H1 (cell line): ENCODE data around the gene LLGL1. TPM values are rescaled to one million over a fixed set of nuclear protein-coding genes. Genes with fewer than 3 reads are reported as not detected.

Experiments
- CTCF ChIA-PET: fragments of 300-600 bp; sonication (Branson Sonifier 250); formaldehyde crosslinking; loops from one replicate; lab custom pipeline; 2021; ENCODE audit not compliant: partially characterized antibody; lab: Charles Lee
- POLR2A ChIA-PET: fragments of 300-600 bp; sonication (Branson Sonifier 250); formaldehyde crosslinking; loops from one replicate; lab custom pipeline; 2021; ENCODE audit warnings: inconsistent platforms; ENCODE audit not compliant: partially characterized antibody; lab: Charles Lee
- DNase-seq, 2 experiments: peaks; one replicate each; pipeline versions ENCODE4 v3.0.0 to v3.0.0-alpha.2; 2010 to 2022; ENCODE audit warnings: low spot score in 2 of 2, low read depth in 1 of 2, mixed read lengths in 1 of 2
- FAIRE-seq: peaks from 2 replicates; lab custom pipeline; 2011; peaks lifted over from hg19 to GRCh38; lab: Jason Lieb, UNC
- H2AFZ ChIP-seq: 2 replicates; pipeline ENCODE4 v1.8.1; 2012; ENCODE audit warnings: low read length, inconsistent platforms
- H2AK5ac ChIP-seq: 2 replicates; pipeline ENCODE4 v1.6.1; 2013; ENCODE audit warnings: low read depth, low read length
- H2BK120ac ChIP-seq: replicated peaks from 2 replicates; pipeline ENCODE3; 2013; ENCODE audit warnings: low read depth, low read length, inconsistent platforms
- H2BK12ac ChIP-seq: 2 replicates; pipeline ENCODE4 v1.6.1; 2013; ENCODE audit warnings: low read depth, low read length
- H2BK15ac ChIP-seq: 2 replicates; pipeline ENCODE4 v1.6.1; 2013; ENCODE audit warnings: low read length
- H2BK20ac ChIP-seq: 2 replicates; pipeline ENCODE4 v1.6.1; 2013; ENCODE audit warnings: low read length
- H2BK5ac ChIP-seq: 2 replicates; pipeline ENCODE4 v1.6.1; 2013; ENCODE audit warnings: low read depth, low read length
- H3K14ac ChIP-seq: 2 replicates; pipeline ENCODE4 v1.6.1; 2013; ENCODE audit warnings: inconsistent platforms; ENCODE audit not compliant: insufficient read length
- H3K18ac ChIP-seq: 2 replicates; pipeline ENCODE4 v1.6.1; 2013; ENCODE audit warnings: low read length; ENCODE audit errors: extremely low read depth
- H3K23ac ChIP-seq: 2 replicates; pipeline ENCODE4 v1.6.1; 2013; ENCODE audit warnings: inconsistent platforms; ENCODE audit not compliant: insufficient read length
- H3K23me2 ChIP-seq: 2 replicates; pipeline ENCODE4 v1.6.1; 2013; ENCODE audit warnings: low read depth, low read length
- H3K27ac ChIP-seq: 2 replicates; pipeline ENCODE4 v1.6.1; 2011; ENCODE audit warnings: low read depth, low read length, inconsistent platforms
- H3K27me3 ChIP-seq, 4 experiments: replicated peaks in 1 of 4; 1 replicate in 1 of 4; 2 replicates in 3 of 4; pipeline versions ENCODE4 v1.6.1 to v1.8.1; 2011 to 2013; ENCODE audit warnings: low read length in 3 of 4, mild to moderate bottlenecking in 3 of 4, inconsistent platforms in 2 of 4, mixed read lengths in 2 of 4, moderate library complexity in 1 of 4; ENCODE audit not compliant: control insufficient read depth in 3 of 4, insufficient read depth in 3 of 4; ENCODE audit errors: extremely low read depth in 1 of 4
- H3K36me3 ChIP-seq, 4 experiments: 2 replicates each; pipeline versions ENCODE4 v1.6.1 to v1.8.1; 2011 to 2013; ENCODE audit warnings: mild to moderate bottlenecking in 4 of 4, low read length in 3 of 4, moderate library complexity in 2 of 4, control low read depth in 1 of 4, inconsistent platforms in 1 of 4; ENCODE audit not compliant: insufficient read depth in 4 of 4, control insufficient read depth in 2 of 4
- H3K4ac ChIP-seq: replicated peaks from 2 replicates; pipeline ENCODE3; 2013; ENCODE audit warnings: low read length, low read depth, mixed read lengths, inconsistent platforms; ENCODE audit not compliant: insufficient read length
- H3K4me1 ChIP-seq, 4 experiments: replicated peaks in 1 of 4; 1 replicate in 1 of 4; 2 replicates in 3 of 4; pipeline versions ENCODE4 v1.6.1 to v1.8.1; 2011 to 2013; ENCODE audit warnings: low read length in 3 of 4, inconsistent platforms in 2 of 4, mixed read lengths in 1 of 4; ENCODE audit not compliant: insufficient read depth in 4 of 4, control insufficient read depth in 3 of 4
- H3K4me2 ChIP-seq, 2 experiments: 2 replicates each; pipeline versions ENCODE4 v1.6.1 to v1.8.1; 2011 to 2013; ENCODE audit warnings: low read depth in 2 of 2, low read length in 2 of 2, control low read depth in 1 of 2, inconsistent platforms in 1 of 2, mild to moderate bottlenecking in 1 of 2; ENCODE audit not compliant: insufficient read depth in 1 of 2
- H3K4me3 ChIP-seq, 4 experiments: fragments of 200-600, 300-600 bp in 1 of 4; sonication (generic), shearing (Covaris generic), sonication (Bioruptor Twin) in 1 of 4; 2 replicates each; pipeline versions ENCODE4 v1.5.1 to v1.8.1; 2011 to 2016; ENCODE audit warnings: low read length in 4 of 4, low read depth in 3 of 4, control low read depth in 2 of 4, inconsistent platforms in 2 of 4, mild to moderate bottlenecking in 2 of 4, mixed read lengths in 1 of 4, moderate library complexity in 1 of 4; ENCODE audit not compliant: insufficient read depth in 2 of 4; ENCODE audit errors: extremely low read depth in 1 of 4
- H3K56ac ChIP-seq: replicated peaks from 2 replicates; pipeline ENCODE3; 2013; ENCODE audit warnings: low read depth, mild to moderate bottlenecking, mixed read lengths, low read length, inconsistent platforms; ENCODE audit not compliant: insufficient read length
- H3K79me1 ChIP-seq: 2 replicates; pipeline ENCODE4 v1.6.1; 2013; ENCODE audit warnings: low read depth, low read length, control low read depth
- H3K79me2 ChIP-seq, 2 experiments: 2 replicates each; pipeline versions ENCODE4 v1.6.1 to v1.8.1; 2012 to 2013; ENCODE audit warnings: low read length in 2 of 2, mild to moderate bottlenecking in 2 of 2, inconsistent platforms in 1 of 2; ENCODE audit not compliant: insufficient read depth in 2 of 2, control insufficient read depth in 1 of 2
- H3K9ac ChIP-seq, 4 experiments: replicated peaks in 1 of 4; 1 replicate in 1 of 4; 2 replicates in 3 of 4; pipeline versions ENCODE4 v1.6.1 to v1.8.1; 2011 to 2013; ENCODE audit warnings: low read depth in 3 of 4, low read length in 3 of 4, control low read depth in 2 of 4, mild to moderate bottlenecking in 2 of 4, moderate library complexity in 2 of 4, inconsistent platforms in 1 of 4; ENCODE audit errors: extremely low read depth in 1 of 4
- H3K9me3 ChIP-seq, 2 experiments: 2 replicates each; pipeline versions ENCODE4 v1.6.1 to v1.8.1; 2012 to 2013; ENCODE audit warnings: mild to moderate bottlenecking in 2 of 2, moderate library complexity in 2 of 2, control low read depth in 1 of 2, inconsistent platforms in 1 of 2, low read depth in 1 of 2, low read length in 1 of 2, mixed read lengths in 1 of 2; ENCODE audit not compliant: insufficient read depth in 2 of 2
- H4K20me1 ChIP-seq, 2 experiments: replicated peaks in 1 of 2; 2 replicates each; pipeline versions ENCODE3 to v1.8.1; 2011 to 2013; ENCODE audit warnings: inconsistent platforms in 2 of 2, low read length in 2 of 2, mild to moderate bottlenecking in 1 of 2; ENCODE audit not compliant: insufficient read depth in 2 of 2, control insufficient read depth in 1 of 2
- H4K5ac ChIP-seq: 2 replicates; pipeline ENCODE4 v1.6.1; 2013; ENCODE audit warnings: low read length, low read depth, mixed read lengths, inconsistent platforms; ENCODE audit not compliant: insufficient read length
- H4K8ac ChIP-seq: 2 replicates; pipeline ENCODE4 v1.8.0; 2013; ENCODE audit warnings: mild to moderate bottlenecking, moderate library complexity, low read length, inconsistent platforms; ENCODE audit not compliant: insufficient read depth; ENCODE audit errors: extremely low read depth
- H4K91ac ChIP-seq: replicated peaks from 2 replicates; pipeline ENCODE3; 2013; ENCODE audit warnings: low read length, mixed read lengths, inconsistent platforms; ENCODE audit not compliant: insufficient read length
- ATF2 ChIP-seq: IDR thresholded peaks from 2 replicates; pipeline ENCODE4 v1.6.1; 2012; ENCODE audit warnings: low read length, inconsistent platforms
- CHD2 ChIP-seq: IDR thresholded peaks from 2 replicates; pipeline ENCODE4 v1.6.1; 2012; ENCODE audit warnings: low read length, improper control_type of control experiment
- GABPA ChIP-seq: IDR thresholded peaks from 2 replicates; pipeline ENCODE4 v1.6.1; 2011; ENCODE audit warnings: mild to moderate bottlenecking, low read length, moderate library complexity, borderline replicate concordance; ENCODE audit not compliant: insufficient read depth
- KDM4A ChIP-seq: IDR thresholded peaks from one replicate; pipeline ENCODE4 v1.7.1; 2012; ENCODE audit warnings: low read depth, mild to moderate bottlenecking, moderate library complexity, low read length, inconsistent platforms; ENCODE audit not compliant: severe bottlenecking
- SAP30 ChIP-seq: fragments of 300-600 bp; sonication (generic); IDR thresholded peaks from 2 replicates; pipeline ENCODE4 v1.7.1; 2012; ENCODE audit warnings: low read length, moderate library complexity, mild to moderate bottlenecking, inconsistent platforms; ENCODE audit not compliant: insufficient read depth, insufficient replicate concordance
- SRF ChIP-seq: IDR thresholded peaks from 2 replicates; pipeline ENCODE4 v1.6.1; 2011; ENCODE audit warnings: mild to moderate bottlenecking, low read depth, low read length, moderate library complexity
- TEAD4 ChIP-seq: IDR thresholded peaks from 2 replicates; pipeline ENCODE4 v1.6.1; 2012; ENCODE audit warnings: low read depth, low read length, inconsistent platforms, mixed read lengths
- WGBS, 2 experiments: shearing (Covaris generic) in 1 of 2; methylation state at CpG; one replicate each; pipeline versions ENCODE4 v1.1.6 to v1.1.7; 2013 to 2015; ENCODE audit warnings: low lambda C conversion rate in 2 of 2, mixed read lengths in 2 of 2, inconsistent platforms in 1 of 2, low coverage in 1 of 2, missing lambda C conversion rate in 1 of 2; ENCODE audit not compliant: insufficient replicate concordance in 2 of 2, insufficient coverage in 1 of 2, insufficient read length in 1 of 2; ENCODE audit errors: extremely low coverage in 1 of 2, missing lambda C conversion rate in 1 of 2; 5-methylcytosine and 5-hydroxymethylcytosine counted together
- polyA plus RNA-seq, 7 experiments: library from polyadenylated mRNA; depleted of rRNA in 3 of 7; stranded (reverse) in 5 of 7; unstranded in 2 of 7; fragments of >200 nt in 5 of 7; fragments of 200-250 nt in 2 of 7; gene quantifications; 1 replicate in 5 of 7; 2 replicates in 1 of 7; 4 replicates in 1 of 7; pipeline versions ENCODE4 v1.2.1 to v1.2.3, GENCODE V29; 2011 to 2013; ENCODE audit warnings: missing spikeins in 2 of 7, mixed read lengths in 2 of 7
- total RNA-seq: library from RNA; stranded (reverse); fragmentation: NEBNext Ultra II Directional; extraction: Animal tissue kit (Norgen Biotek cat#: 25700); gene quantifications from 2 replicates; pipeline ENCODE4 v1.2.1, GENCODE V29; 2021

LLGL1 gene
- total and polyA plus RNA-seq, 2 of the 8 experiments (the other 6 are each of a cell fraction or from before 2014, with no cell fraction given), result 71.3 to 107 TPM

GRCh38 chr17:18191236-18191667 lies 34.2 kb upstream of the LLGL1 start:
- no peak overlapping the region for H3K23ac ChIP-seq
- H2BK12ac ChIP-seq, result no peak overlapping the region
- H3K27me3 ChIP-seq, result no peaks in the 10 kb centered on the region
- H3K4me2 ChIP-seq, result no peak overlapping the region
- H3K79me1 ChIP-seq, result peaks cover 38% of the 10 kb centered on the region
- H2BK15ac ChIP-seq, result no peak overlapping the region
- peaks cover 38 to 85% of the 10 kb centered on the region in 2 experiments for H3K79me2 ChIP-seq
- H4K20me1 ChIP-seq, result peaks cover 31 to 34% of the 10 kb centered on the region in 2 experiments
- H2BK20ac ChIP-seq, result no peak overlapping the region
- peaks cover 0 to 4% (median 2%) of the 10 kb centered on the region in 4 experiments; a peak in 4 of 7 replicates for H3K4me1 ChIP-seq
- H3K18ac ChIP-seq, result no peak overlapping the region
- no peaks in the 10 kb centered on the region; the same call in 1 of the 2 replicates for H3K23me2 ChIP-seq
- no peak overlapping the region for H4K91ac ChIP-seq
- 85% methylated on average over 3 of the region's 3 CpGs; no CpG with 5 or more reads in 1 of the 2 experiments for WGBS, 2 experiments
- H3K14ac ChIP-seq, result no peak overlapping the region
- TF ChIP-seq ATF2 (no peak), GABPA (no peak), SRF (no peak), KDM4A (no peak), CHD2 (no peak), TEAD4 (no peak), SAP30 (no peak)
- peaks cover 15 to 32% (median 23%) of the 10 kb centered on the region in 4 experiments; a peak in 7 of 8 replicates for H3K36me3 ChIP-seq
- H4K8ac ChIP-seq, result no peak overlapping the region
- H4K5ac ChIP-seq, result no peak overlapping the region
- H3K4ac ChIP-seq, result no peak overlapping the region
- no peaks in the 10 kb centered on the region for H3K9me3 ChIP-seq
- FAIRE-seq, result no peak
- CTCF ChIA-PET, result interaction anchor here (0.5 to 11.2 kb wide), 12 partner anchors 11 to 137 kb away, joined by 3 to 122 read pairs (median 7); no protein-coding TSS in a partner anchor
- no peak for DNase-seq
- no peak overlapping the region for H3K4me3 ChIP-seq
- POLR2A ChIA-PET, result interaction anchor here (0.5 to 4.8 kb wide), 4 partner anchors 8 to 33 kb away, joined by 3 to 20 read pairs (median 8); partner anchors contain the start of gene ALKBH5
- no peak overlapping the region for H2AK5ac ChIP-seq
- H3K27ac ChIP-seq, result no peak overlapping the region
- no peak overlapping the region for H2BK120ac ChIP-seq
- no peak overlapping the region for H3K56ac ChIP-seq
- H3K9ac ChIP-seq, result no peak overlapping the region
- no peak overlapping the region for H2BK5ac ChIP-seq
- H2AFZ ChIP-seq, result no peak overlapping the region
